Common myeloid progenitor, CD34-positive (primary cell): Measurements from ENCODE around the gene APOBEC3A.
"Not testable (repeated sequence)": the region's sequence is repeated elsewhere in the genome, so short reads cannot be mapped to it uniquely, and the experiment has no call there.

Experiments
- CTCF ChIA-PET: fragments of 350-600 bp; sonication (Branson Sonifier 250); formaldehyde crosslinking; loops from one replicate; lab custom pipeline; 2021; ENCODE audit warnings: antibody characterized with exemption; lab: Charles Lee
- POLR2A ChIA-PET: fragments of 350-600 bp; sonication (Branson Sonifier 250); formaldehyde crosslinking; loops from one replicate; lab custom pipeline; 2021; ENCODE audit warnings: antibody characterized with exemption; lab: Charles Lee
- DNase-seq, 3 donors: peaks; one replicate each; pipeline versions ENCODE4 v3.0.0 to v3.0.0-alpha.2; 2013
- H3K27ac ChIP-seq, 2 experiments: 1 replicate in 1 of 2; 2 replicates in 1 of 2; pipeline ENCODE4 v1.7.0; 2013; ENCODE audit warnings: inconsistent platforms in 2 of 2, low read length in 2 of 2, mild to moderate bottlenecking in 2 of 2, low read depth in 1 of 2, moderate library complexity in 1 of 2; ENCODE audit not compliant: severe bottlenecking in 2 of 2, insufficient read depth in 1 of 2, poor library complexity in 1 of 2
- H3K27me3 ChIP-seq, 5 experiments: replicated peaks in 2 of 5; 1 replicate in 3 of 5; 2 replicates in 2 of 5; pipeline versions ENCODE4 v1.6.1 to v1.7.0; 2013; ENCODE audit warnings: low read length in 4 of 5, mild to moderate bottlenecking in 2 of 5, moderate library complexity in 2 of 5, inconsistent platforms in 1 of 5; ENCODE audit not compliant: insufficient read depth in 5 of 5, control insufficient read depth in 4 of 5
- H3K36me3 ChIP-seq, 4 experiments: 1 replicate in 2 of 4; 2 replicates in 2 of 4; pipeline versions ENCODE4 v1.6.1 to v1.7.0; 2013; ENCODE audit warnings: low read length in 3 of 4, control low read depth in 1 of 4, mild to moderate bottlenecking in 1 of 4; ENCODE audit not compliant: control insufficient read depth in 4 of 4, insufficient read depth in 4 of 4
- H3K4me1 ChIP-seq, 4 experiments: 1 replicate in 3 of 4; 2 replicates in 1 of 4; pipeline versions ENCODE4 v1.6.1 to v1.7.1; 2013; ENCODE audit warnings: low read length in 3 of 4, mild to moderate bottlenecking in 3 of 4, control low read depth in 1 of 4, inconsistent platforms in 1 of 4, moderate library complexity in 1 of 4; ENCODE audit not compliant: control insufficient read depth in 4 of 4, insufficient read depth in 4 of 4; ENCODE audit errors: control extremely low read depth in 1 of 4
- H3K4me3 ChIP-seq, 7 experiments: 1 replicate in 4 of 7; 2 replicates in 3 of 7; pipeline versions ENCODE4 v1.5.1 to v1.7.0; 2013; ENCODE audit warnings: mild to moderate bottlenecking in 7 of 7, low read length in 6 of 7, moderate library complexity in 6 of 7, inconsistent platforms in 2 of 7, low read depth in 2 of 7, control low read depth in 1 of 7; ENCODE audit not compliant: insufficient read depth in 4 of 7, control insufficient read depth in 1 of 7; ENCODE audit errors: extremely low read depth in 1 of 7
- H3K9me3 ChIP-seq, 5 experiments: 1 replicate in 4 of 5; 2 replicates in 1 of 5; pipeline versions ENCODE4 v1.6.1 to v1.7.1; 2013; ENCODE audit warnings: low read length in 4 of 5, mild to moderate bottlenecking in 2 of 5, inconsistent platforms in 1 of 5, low read depth in 1 of 5, moderate library complexity in 1 of 5; ENCODE audit not compliant: control insufficient read depth in 4 of 5, insufficient read depth in 2 of 5; ENCODE audit errors: control extremely low read depth in 1 of 5
- WGBS: methylation state at CpG from one replicate; pipeline ENCODE4 v1.1.5; 2013; ENCODE audit not compliant: insufficient coverage; 5-methylcytosine and 5-hydroxymethylcytosine counted together

APOBEC3A gene

DNA sequence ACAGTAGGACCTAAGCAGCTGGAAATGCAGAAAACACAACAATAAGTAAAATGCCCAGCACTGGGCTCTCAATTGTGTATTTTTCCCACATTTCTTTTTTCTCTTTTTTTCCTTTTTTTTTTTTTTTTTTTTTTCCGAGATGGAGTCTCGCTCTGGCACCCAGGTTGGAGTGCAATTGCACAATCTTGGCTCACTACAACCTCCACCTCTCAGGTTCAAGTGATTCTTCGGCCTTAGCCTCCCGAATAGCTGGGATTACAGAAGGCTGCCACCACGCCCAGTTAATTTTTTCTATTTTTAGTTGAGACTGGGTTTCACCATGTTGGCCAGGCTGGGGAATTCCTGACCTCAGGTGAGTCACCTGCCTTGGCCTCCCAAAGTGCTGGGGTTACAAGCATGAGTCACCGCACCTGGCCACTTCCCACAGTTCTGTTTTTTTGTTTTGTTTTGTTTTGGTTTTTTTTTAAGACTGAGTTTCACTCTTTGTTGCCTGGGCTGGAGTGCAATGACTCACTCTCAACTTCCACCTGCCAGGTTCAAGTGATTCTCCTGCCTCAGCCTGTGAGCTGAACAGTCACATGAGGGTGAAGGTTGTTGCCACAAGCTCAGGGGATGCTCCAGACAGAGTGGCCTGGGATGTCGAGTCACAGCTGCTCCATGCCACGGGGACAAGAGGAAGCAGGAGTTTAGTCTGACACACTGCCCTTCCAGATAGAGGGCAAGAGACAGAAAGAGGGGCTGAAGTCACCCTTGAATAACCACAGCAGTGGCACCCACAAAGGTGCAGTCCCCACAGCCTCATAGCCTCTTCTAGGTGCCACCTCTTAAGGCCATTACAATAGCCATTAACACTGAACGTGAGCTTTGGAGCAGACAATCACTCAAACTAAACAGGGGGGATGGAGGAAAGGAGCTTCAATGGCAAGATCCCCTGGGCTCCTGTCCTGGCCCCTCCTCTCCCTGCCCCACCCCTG, 27.7 kb downstream of the APOBEC3A start:
- H3K27me3 ChIP-seq, H3K36me3 ChIP-seq, H3K4me3 ChIP-seq, POLR2A ChIA-PET, H3K9me3 ChIP-seq, CTCF ChIA-PET: not testable (repeated sequence)
- peak; percentile 27 to 81 (median 76) for DNase-seq
- H3K4me1 ChIP-seq: peaks cover 0 to 33% (median 21%) of the 10 kb centered on the region in 4 experiments
- WGBS: 95% methylated on average over 5 of the region's 9 CpGs
- H3K27ac ChIP-seq: peak overlapping the region in 1 of 2 experiments; percentile 43

DNA sequence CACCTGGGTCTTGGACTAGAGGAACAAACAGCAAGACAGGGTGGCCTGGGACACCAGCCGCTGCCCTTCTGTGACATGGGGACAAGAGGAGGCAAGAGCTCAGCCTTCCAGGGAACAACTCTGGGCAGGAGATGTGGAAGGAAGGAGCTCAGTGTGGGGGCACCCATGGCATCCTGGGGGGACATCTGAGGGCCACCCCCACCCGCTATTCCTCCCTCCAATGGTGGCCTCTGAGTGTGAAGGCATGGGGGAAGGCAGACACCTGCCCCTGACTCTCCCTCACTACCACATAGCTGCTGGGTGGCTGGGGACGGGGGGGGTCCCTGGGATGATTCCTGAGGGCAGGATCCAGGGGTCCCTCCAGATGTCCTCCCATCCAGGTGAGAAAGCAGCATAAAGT, 29.2 kb downstream of the APOBEC3A start:
- H3K27ac ChIP-seq: no peak overlapping the region
- WGBS: 93% methylated on average over 2 of the region's 3 CpGs
- H3K36me3 ChIP-seq: no peaks in the 10 kb centered on the region
- no peak overlapping the region for H3K4me3 ChIP-seq
- POLR2A ChIA-PET: no interaction called here
- CTCF ChIA-PET: interaction anchor here (1.3 kb wide), 1 partner anchor 19 kb away, joined by 3 read pairs; no protein-coding TSS in a partner anchor
- H3K9me3 ChIP-seq: peaks cover 0 to 8% (median 4%) of the 10 kb centered on the region in 5 experiments
- peaks cover 0 to 30% (median 16%) of the 10 kb centered on the region in 4 experiments for H3K4me1 ChIP-seq
- no peaks in the 10 kb centered on the region for H3K27me3 ChIP-seq
- DNase-seq: no peak

GRCh38 chr22:38987171-38987895, 29.9 kb downstream of the APOBEC3A start:
- Histone ChIP-seq H3K4me3 (no peak overlapping the region), H3K4me1 (peaks cover 0 to 24% (median 11%) of the 10 kb centered on the region in 4 experiments), H3K9me3 (peaks cover 0 to 8% (median 4%) of the 10 kb centered on the region in 5 experiments), H3K36me3 (no peaks in the 10 kb centered on the region), H3K27me3 (no peaks in the 10 kb centered on the region), H3K27ac (no peak overlapping the region)
- POLR2A ChIA-PET: no interaction called here
- DNase-seq: no peak
- CTCF ChIA-PET: interaction anchor here (0.9 to 1.3 kb wide), 2 partner anchors 15 to 18 kb away, joined by 3 to 4 read pairs; no protein-coding TSS in a partner anchor
- WGBS: 86% methylated on average over 6 of the region's 8 CpGs

DNA sequence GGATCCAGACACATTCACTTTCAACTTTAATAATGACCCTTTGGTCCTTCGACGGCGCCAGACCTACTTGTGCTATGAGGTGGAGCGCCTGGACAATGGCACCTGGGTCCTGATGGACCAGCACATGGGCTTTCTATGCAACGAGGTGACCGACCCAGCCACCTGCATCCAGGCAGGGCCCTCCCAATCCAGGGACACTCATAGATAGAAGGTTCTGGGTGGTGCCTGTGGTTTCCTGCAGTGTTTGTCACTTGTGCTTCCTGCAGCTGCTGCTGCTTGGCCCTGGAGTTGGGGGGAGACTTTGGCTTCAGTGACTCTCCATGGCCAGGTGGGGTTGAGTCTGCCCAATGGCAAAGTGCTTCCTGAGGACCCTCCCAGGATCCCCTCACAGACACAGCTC, 32.1 kb downstream of the APOBEC3A start:
- Histone ChIP-seq H3K27ac (no peak overlapping the region), H3K27me3 (no peaks in the 10 kb centered on the region), H3K36me3 (no peaks in the 10 kb centered on the region), H3K4me1 (peaks cover 0 to 26% (median 17%) of the 10 kb centered on the region in 4 experiments), H3K9me3 (peaks cover 0 to 2% (median 0%) of the 10 kb centered on the region in 5 experiments), H3K4me3 (no peak overlapping the region)
- 80% methylated on average over 6 of the region's 6 CpGs for whole genome bisulfite sequencing
- POLR2A ChIA-PET: no interaction called here
- DNase-seq: peak in 2 of 3 donors; percentile 58 to 78
- CTCF ChIA-PET: interaction anchor here (0.6 kb wide), 1 partner anchor 118 kb away, joined by 3 read pairs; no protein-coding TSS in a partner anchor

- CTCF ChIA-PET: interaction anchor here (1.1 kb wide), 1 partner anchor 65 kb away, joined by 3 read pairs; no protein-coding TSS in a partner anchor
Measured at GRCh38 chr22:38992871-38993371, 35.5 kb downstream of the APOBEC3A start.

DNA sequence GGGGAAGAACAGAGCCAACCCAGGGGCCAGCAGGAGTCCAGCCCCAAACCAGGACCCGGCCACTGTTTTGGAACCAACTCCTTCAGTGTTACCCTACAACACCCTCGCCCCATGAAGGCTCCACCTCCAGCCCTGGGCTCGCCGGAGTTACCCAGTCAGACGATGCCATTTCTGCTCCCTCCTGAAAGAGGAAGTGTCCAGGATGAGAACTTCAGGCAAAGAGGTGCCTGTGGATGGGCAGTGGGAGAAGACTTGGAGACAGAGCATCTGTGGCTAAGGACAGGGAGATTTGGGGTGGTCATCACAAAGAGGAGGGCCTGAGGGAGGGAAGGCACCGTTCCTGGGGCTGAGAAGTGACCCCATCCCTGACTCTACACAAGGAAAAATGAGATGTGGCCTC, 38.7 kb downstream of the APOBEC3A start:
- Histone ChIP-seq H3K9me3 (peaks cover 0 to 7% (median 0%) of the 10 kb centered on the region in 5 experiments), H3K27ac (no peak overlapping the region), H3K27me3 (peaks cover 0 to 15% (median 0%) of the 10 kb centered on the region in 5 experiments), H3K4me1 (peaks cover 0 to 9% (median 6%) of the 10 kb centered on the region in 4 experiments), H3K4me3 (no peak overlapping the region), H3K36me3 (no peaks in the 10 kb centered on the region)
- ChIA-PET POLR2A (no interaction called here), CTCF (interaction anchor here (0.6 kb wide), 1 partner anchor 14 kb away, joined by 3 read pairs; the partner anchor contains the start of gene APOBEC3B)
- DNase-seq: no peak
- 63% methylated on average over 4 of the region's 6 CpGs for WGBS

More at GRCh38 chr22:38992871-38993371, 35.5 kb downstream of the APOBEC3A start:
- WGBS: 19% methylated on average over 5 of the region's 12 CpGs
- H3K9me3 ChIP-seq, H3K36me3 ChIP-seq, DNase-seq, POLR2A ChIA-PET, H3K27me3 ChIP-seq, H3K27ac ChIP-seq, H3K4me3 ChIP-seq: not testable (repeated sequence)
- H3K4me1 ChIP-seq: peaks cover 0 to 21% (median 16%) of the 10 kb centered on the region in 4 experiments
